ENCODE measurements around the gene FOXRED1.

Gene FOXRED1

DNA sequence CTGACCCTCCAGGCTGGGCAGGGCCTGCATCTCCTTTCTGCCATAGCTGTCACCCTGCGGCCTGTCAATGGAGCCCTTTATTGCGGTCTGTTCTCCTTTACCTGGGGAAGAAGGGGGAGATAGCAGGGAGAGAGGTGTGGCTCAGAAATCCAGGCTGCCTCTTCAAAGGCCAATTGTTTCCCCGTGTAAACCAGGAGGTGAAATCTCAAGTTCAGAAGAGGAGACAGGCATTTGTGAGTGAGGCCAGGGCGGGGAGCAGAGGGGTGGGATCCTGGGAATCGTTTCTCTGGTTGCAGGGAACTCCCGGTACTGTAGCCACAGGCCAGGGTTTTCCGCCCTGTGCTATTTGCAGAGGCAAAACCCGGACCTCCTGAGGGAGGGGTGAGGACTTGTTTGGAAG lies 44.0 kb downstream of the FOXRED1 start:
- DNase-seq: no peak

- DNase-seq: no peak
Observed at GRCh38 chr11:126313826-126314225, 44.9 kb downstream of the FOXRED1 start.

DNA sequence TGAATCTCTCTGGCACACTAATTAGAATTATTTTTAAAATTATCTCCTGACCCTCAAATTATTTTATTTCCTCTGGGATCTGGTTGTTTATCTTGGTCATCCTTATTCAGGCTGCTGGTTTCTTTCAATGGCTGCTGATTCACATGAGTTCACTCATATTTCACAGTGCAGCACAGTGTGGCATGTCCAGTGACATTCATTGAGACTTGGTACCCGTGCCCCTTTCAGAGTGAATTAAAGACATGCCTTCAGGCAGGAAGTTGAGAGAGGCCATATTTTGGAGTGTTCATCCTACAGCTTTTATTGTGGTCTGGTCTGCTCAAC lies 48.4 kb downstream of the FOXRED1 start:
- DNase-seq: no peak

DNA sequence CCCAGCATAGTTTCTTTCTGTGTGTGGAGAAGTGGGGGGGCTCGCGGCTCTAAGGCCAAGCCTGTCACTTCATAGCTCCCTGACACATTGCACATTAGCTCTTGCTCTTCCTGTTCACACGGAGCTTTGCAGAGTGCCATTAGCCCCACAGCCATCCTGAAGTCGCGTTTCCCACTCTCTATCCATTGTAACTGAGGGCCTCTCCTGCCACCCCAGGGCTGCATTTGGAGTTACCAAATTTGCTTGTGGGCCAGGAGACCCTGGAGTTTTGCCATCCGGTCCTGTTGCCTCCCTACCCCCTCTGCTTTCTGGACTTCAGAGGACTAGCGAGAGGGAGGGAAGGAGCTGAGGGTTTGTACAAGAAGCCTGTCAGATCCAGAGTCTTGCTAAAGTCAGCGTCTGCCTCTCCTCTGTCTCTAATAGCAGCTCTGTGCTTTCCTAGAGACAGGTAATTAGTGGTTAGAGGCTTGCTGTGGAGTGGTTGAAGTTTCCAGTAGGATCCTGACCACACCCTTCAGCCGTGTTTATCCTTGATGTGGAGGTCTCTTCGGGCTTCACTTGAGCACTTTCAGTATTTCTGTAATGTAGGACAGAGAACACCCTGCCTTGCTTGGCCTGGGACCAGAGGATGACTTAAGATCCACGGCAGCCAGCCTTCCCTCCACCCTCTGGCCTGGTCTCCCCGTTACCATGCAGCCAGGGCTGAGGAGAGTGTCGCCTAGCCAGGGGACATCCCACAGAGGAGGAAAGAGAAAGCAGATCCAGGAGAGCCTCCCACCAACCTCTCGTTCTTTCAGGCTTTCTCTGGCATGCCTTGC lies 49.0 kb downstream of the FOXRED1 start:
- DNase-seq: peak; percentile 92

DNA sequence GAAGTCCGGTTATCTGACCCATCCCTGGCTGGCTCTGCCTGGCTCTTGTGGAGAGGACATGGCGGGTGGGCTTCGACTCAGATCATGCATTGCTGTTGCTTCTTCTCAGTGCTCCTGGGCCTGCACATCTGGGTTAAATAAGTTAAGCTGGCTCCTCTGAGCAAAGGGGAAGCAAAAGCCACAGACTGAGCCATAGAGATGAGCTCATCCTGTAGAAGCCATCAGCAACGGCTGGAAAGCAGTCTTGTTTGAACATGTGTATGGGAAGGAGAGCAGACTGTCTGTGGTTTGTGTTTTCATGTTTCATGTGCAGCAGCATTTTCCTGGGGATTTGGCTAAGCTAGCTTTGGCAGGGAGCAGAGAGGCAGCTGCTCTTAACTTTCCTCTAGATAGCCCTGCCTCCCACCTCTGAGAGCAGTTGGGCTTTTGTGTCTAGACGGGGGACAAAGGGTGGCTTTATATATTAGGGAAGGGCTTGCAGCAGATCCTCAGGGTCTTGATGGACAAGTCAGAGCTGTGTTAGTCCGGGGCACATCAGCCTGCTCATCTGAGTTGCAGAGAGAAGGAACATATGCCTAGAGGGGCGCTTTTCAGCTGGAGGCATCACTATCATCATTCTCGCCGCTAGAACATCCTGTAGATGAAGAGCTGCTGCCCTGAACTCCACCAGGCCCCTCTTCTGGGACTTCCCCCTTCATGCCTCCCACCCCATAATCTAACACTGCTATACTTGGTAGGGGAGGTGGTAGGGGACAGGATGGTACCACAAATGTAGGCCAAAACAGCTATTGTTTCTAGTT lies 49.8 kb downstream of the FOXRED1 start:
- DNase-seq: peak; percentile 100

- no peak for DNase-seq
Observed at GRCh38 chr11:126319374-126319740, 50.4 kb downstream of the FOXRED1 start.

- DNase-seq: no peak
Observed at GRCh38 chr11:126322996-126323395, 54.0 kb downstream of the FOXRED1 start.

DNA sequence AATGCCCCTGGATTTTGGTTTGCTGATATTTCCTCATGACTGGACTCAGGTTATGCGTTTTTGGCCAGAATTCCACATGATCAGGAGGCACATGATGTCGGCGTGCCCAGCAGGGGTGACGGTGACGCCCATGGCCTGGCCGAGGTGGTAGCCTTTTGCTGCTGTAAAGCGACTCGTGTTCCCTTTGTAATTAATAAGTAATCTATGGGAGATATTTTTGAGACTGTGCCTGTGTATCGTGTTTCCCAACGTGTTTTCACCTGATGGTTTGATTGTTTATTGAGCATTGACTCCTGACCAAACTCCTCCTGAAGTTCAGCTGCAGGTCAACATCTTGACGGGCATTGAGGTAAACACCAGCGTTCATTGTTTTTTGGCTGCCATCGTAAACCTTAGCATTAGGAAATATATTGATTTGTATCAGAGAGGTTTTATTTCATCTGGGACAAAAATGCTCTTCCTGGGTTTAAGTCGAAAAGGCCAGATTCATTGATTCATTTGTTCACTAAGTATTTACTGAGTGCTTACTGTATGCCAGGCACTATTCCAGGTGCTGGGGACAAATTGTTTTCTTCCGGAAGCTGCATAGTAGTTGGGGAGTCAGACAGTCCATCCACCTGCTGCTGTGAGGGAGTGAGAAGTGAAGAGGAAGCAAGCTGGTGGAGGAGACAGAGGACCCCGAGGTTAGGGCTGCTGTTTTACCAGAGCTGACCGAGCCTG lies 58.5 kb downstream of the FOXRED1 start:
- DNase-seq: no peak

Measured in GF-D8 (cell line).